H9 (cell line): ENCODE measurements around the gene DENR. TPM values are rescaled to one million over a fixed set of nuclear protein-coding genes. Genes with fewer than 3 reads are reported as not detected.

ENCODE experiments used
- DNase-seq: peaks from one replicate; pipeline ENCODE4 v3.0.0-alpha.2; 2017
- H2AFZ ChIP-seq: one replicate; pipeline ENCODE4 v1.6.1; 2013; ENCODE audit warnings: mild to moderate bottlenecking, low read length, control low read depth, moderate library complexity
- H2AK5ac ChIP-seq: 2 replicates; pipeline ENCODE4 v1.6.1; 2013; ENCODE audit warnings: low read length, control low read depth, mixed read lengths; ENCODE audit not compliant: insufficient read length
- H2BK120ac ChIP-seq: one replicate; pipeline ENCODE4 v1.6.1; 2013; ENCODE audit warnings: low read depth, mild to moderate bottlenecking, low read length, control low read depth, inconsistent platforms; ENCODE audit not compliant: poor library complexity, severe bottlenecking
- H2BK12ac ChIP-seq: 2 replicates; pipeline ENCODE4 v1.6.1; 2013; ENCODE audit warnings: low read length, control low read depth, mixed read lengths, low read depth; ENCODE audit not compliant: insufficient read length
- H2BK15ac ChIP-seq: 2 replicates; pipeline ENCODE4 v1.6.1; 2013; ENCODE audit warnings: low read depth, low read length, control low read depth
- H2BK20ac ChIP-seq: one replicate; pipeline ENCODE4 v1.6.1; 2013; ENCODE audit warnings: low read depth, mild to moderate bottlenecking, low read length, control low read depth, inconsistent platforms; ENCODE audit not compliant: poor library complexity, severe bottlenecking
- H2BK5ac ChIP-seq: 2 replicates; pipeline ENCODE4 v1.6.1; 2013; ENCODE audit warnings: low read length, control low read depth, mixed read lengths; ENCODE audit not compliant: insufficient read length
- H3K14ac ChIP-seq: 2 replicates; pipeline ENCODE4 v1.6.1; 2013; ENCODE audit warnings: low read length, control low read depth; ENCODE audit not compliant: insufficient read depth
- H3K18ac ChIP-seq: 2 replicates; pipeline ENCODE4 v1.6.1; 2013; ENCODE audit warnings: low read depth, mild to moderate bottlenecking, mixed read lengths, low read length, control low read depth; ENCODE audit not compliant: insufficient read length
- H3K23ac ChIP-seq: 2 replicates; pipeline ENCODE4 v1.6.1; 2013; ENCODE audit warnings: low read length, control low read depth, mixed read lengths, low read depth; ENCODE audit not compliant: insufficient read length
- H3K23me2 ChIP-seq: 2 replicates; pipeline ENCODE4 v1.6.1; 2013; ENCODE audit warnings: low read depth, mild to moderate bottlenecking, mixed read lengths, low read length, control low read depth; ENCODE audit not compliant: insufficient read length, poor library complexity, severe bottlenecking
- H3K27ac ChIP-seq: 2 replicates; pipeline ENCODE4 v1.5.1; 2013; ENCODE audit warnings: low read length, control low read depth, mixed read lengths, low read depth; ENCODE audit not compliant: insufficient read length
- H3K27me3 ChIP-seq: 2 replicates; pipeline ENCODE4 v1.6.1; 2013; ENCODE audit warnings: low read length, control low read depth, inconsistent platforms; ENCODE audit not compliant: insufficient read depth
- H3K4ac ChIP-seq: 2 replicates; pipeline ENCODE4 v1.6.1; 2013; ENCODE audit warnings: low read depth, mild to moderate bottlenecking, control low read depth, inconsistent platforms, low read length, moderate library complexity
- H3K4me1 ChIP-seq: 2 replicates; pipeline ENCODE4 v1.6.1; 2013; ENCODE audit warnings: low read length, control low read depth, inconsistent platforms; ENCODE audit not compliant: insufficient read depth
- H3K4me2 ChIP-seq: 2 replicates; pipeline ENCODE4 v1.6.1; 2013; ENCODE audit warnings: low read length, control low read depth, mixed read lengths; ENCODE audit not compliant: insufficient read length, insufficient read depth
- H3K56ac ChIP-seq: 2 replicates; pipeline ENCODE4 v1.6.1; 2013; ENCODE audit warnings: low read depth, mild to moderate bottlenecking, mixed read lengths, low read length, control low read depth; ENCODE audit not compliant: insufficient read length
- H3K79me1 ChIP-seq: 2 replicates; pipeline ENCODE4 v1.6.1; 2013; ENCODE audit warnings: low read depth, mild to moderate bottlenecking, moderate library complexity, low read length, control low read depth, inconsistent platforms; ENCODE audit not compliant: insufficient read depth, poor library complexity, severe bottlenecking
- H3K79me2 ChIP-seq: 2 replicates; pipeline ENCODE4 v1.6.1; 2013; ENCODE audit warnings: low read length, control low read depth, inconsistent platforms; ENCODE audit not compliant: insufficient read depth
- H3K9ac ChIP-seq: 2 replicates; pipeline ENCODE4 v1.6.1; 2013; ENCODE audit warnings: low read length, control low read depth, mixed read lengths; ENCODE audit not compliant: insufficient read length; ENCODE audit errors: extremely low read depth
- H3K9me3 ChIP-seq: one replicate; pipeline ENCODE4 v1.6.1; 2013; ENCODE audit warnings: low read depth, low read length, inconsistent platforms; ENCODE audit not compliant: control insufficient read depth
- H3T11ph ChIP-seq: one replicate; pipeline ENCODE4 v1.6.1; 2013; ENCODE audit warnings: mild to moderate bottlenecking, low read length, control low read depth, inconsistent platforms
- H4K20me1 ChIP-seq: one replicate; pipeline ENCODE4 v1.6.1; 2013; ENCODE audit not compliant: control insufficient read depth, insufficient read length, insufficient read depth
- H4K5ac ChIP-seq: 2 replicates; pipeline ENCODE4 v1.6.1; 2013; ENCODE audit warnings: low read depth, mild to moderate bottlenecking, mixed read lengths, low read length, control low read depth; ENCODE audit not compliant: insufficient read length
- H4K8ac ChIP-seq: replicated peaks from 2 replicates; pipeline ENCODE4 v1.6.1; 2013; ENCODE audit warnings: low read length, control low read depth, mixed read lengths, low read depth; ENCODE audit not compliant: insufficient read length
- H4K91ac ChIP-seq: 2 replicates; pipeline ENCODE4 v1.6.1; 2013; ENCODE audit warnings: low read depth, mild to moderate bottlenecking, moderate library complexity, mixed read lengths, low read length, control low read depth; ENCODE audit not compliant: insufficient read length
- H3K27ac Mint-ChIP-seq, 3 experiments: 2 replicates in 2 of 3; 3 replicates in 1 of 3; pipeline ENCODE4 v1.8.0; 2020 to 2021; ENCODE audit warnings: mixed read lengths in 3 of 3, mild to moderate bottlenecking in 1 of 3, moderate library complexity in 1 of 3
- H3K27me3 Mint-ChIP-seq: 2 replicates; pipeline ENCODE4 v1.8.0; 2021; ENCODE audit warnings: low read depth, mild to moderate bottlenecking, moderate library complexity, mixed read lengths
- H3K36me3 Mint-ChIP-seq, 3 experiments: 2 replicates in 2 of 3; 3 replicates in 1 of 3; pipeline ENCODE4 v1.8.0; 2020 to 2021; ENCODE audit warnings: low read depth in 3 of 3, mixed read lengths in 3 of 3; ENCODE audit not compliant: insufficient read depth in 1 of 3
- H3K4me1 Mint-ChIP-seq, 2 experiments: 2 replicates each; pipeline ENCODE4 v1.8.0; 2020; ENCODE audit warnings: mixed read lengths in 2 of 2
- H3K4me3 Mint-ChIP-seq, 2 experiments: 2 replicates in 1 of 2; 3 replicates in 1 of 2; pipeline ENCODE4 v1.8.0; 2020 to 2021; ENCODE audit warnings: mild to moderate bottlenecking in 2 of 2, mixed read lengths in 2 of 2, moderate library complexity in 1 of 2
- H3K9me3 Mint-ChIP-seq, 2 experiments: 2 replicates in 1 of 2; 3 replicates in 1 of 2; pipeline ENCODE4 v1.8.0; 2020; ENCODE audit warnings: mild to moderate bottlenecking in 2 of 2, mixed read lengths in 2 of 2, moderate library complexity in 1 of 2
- CTCF ChIP-seq: fragments of 200-600 bp; sonication (generic); conservative IDR thresholded peaks from 3 replicates; pipeline ENCODE4 v1.8.0; 2021; ENCODE audit warnings: antibody characterized with exemption, mild to moderate bottlenecking
- WGBS: extraction: QIAGEN DNeasy Blood & Tissue Kit; methylation state at CpG from one replicate; pipeline ENCODE4 v1.1.7; 2013; ENCODE audit warnings: missing lambda C conversion rate, low lambda C conversion rate, mixed read lengths; ENCODE audit not compliant: insufficient read length; ENCODE audit errors: extremely low coverage; 5-methylcytosine and 5-hydroxymethylcytosine counted together
- total RNA-seq: library from RNA; stranded (reverse); gene quantifications from 2 replicates; pipeline ENCODE4 v1.2.1, GENCODE V29; 2021

Gene DENR
- total RNA-seq, 1 experiment from 2014 or later: 104 TPM

- no peak overlapping the region for H2BK12ac ChIP-seq
- H3T11ph ChIP-seq: no peak overlapping the region
- no peak overlapping the region for H3K18ac ChIP-seq
- H2AK5ac ChIP-seq: no peak overlapping the region
- no peak overlapping the region for H3K56ac ChIP-seq
- Mint-ChIP-seq H3K27ac (no peak overlapping the region; a peak in 1 of 7 replicates), H3K4me3 (no peak overlapping the region), H3K27me3 (no peaks in the 10 kb centered on the region), H3K4me1 (peaks cover 10 to 12% of the 10 kb centered on the region in 2 experiments), H3K9me3 (no peaks in the 10 kb centered on the region), H3K36me3 (no peaks in the 10 kb centered on the region)
- no peak overlapping the region for H3K23ac ChIP-seq
- no peak overlapping the region for H4K91ac ChIP-seq
- H2AFZ ChIP-seq: no peak overlapping the region
- H3K14ac ChIP-seq: no peak overlapping the region
- DNase-seq: no peak
- no peak overlapping the region for H2BK20ac ChIP-seq
- TF ChIP-seq CTCF: no peak
- no peaks in the 10 kb centered on the region for H3K9me3 ChIP-seq
- H3K9ac ChIP-seq: no peak overlapping the region
- H3K79me1 ChIP-seq: no peaks in the 10 kb centered on the region
- no peak overlapping the region for H4K8ac ChIP-seq
- no peak overlapping the region for H3K27ac ChIP-seq
- H2BK120ac ChIP-seq: no peak overlapping the region
- no peaks in the 10 kb centered on the region for H3K79me2 ChIP-seq
- no peak overlapping the region for H3K4me2 ChIP-seq
- H4K20me1 ChIP-seq: no peaks in the 10 kb centered on the region
- H4K5ac ChIP-seq: no peak overlapping the region
- H2BK15ac ChIP-seq: no peak overlapping the region
- H2BK5ac ChIP-seq: no peak overlapping the region
- H3K4ac ChIP-seq: no peak overlapping the region
- no peaks in the 10 kb centered on the region for H3K4me1 ChIP-seq
- H3K27me3 ChIP-seq: no peaks in the 10 kb centered on the region
- WGBS: no CpG with 5 or more reads among the region's 1 CpG
- no peaks in the 10 kb centered on the region for H3K23me2 ChIP-seq
Observed at GRCh38 chr12:122722387-122722786, 30.2 kb upstream of the DENR start.
